Measurements from ENCODE around the gene ZNF263. TPM values are rescaled to one million over a fixed set of nuclear protein-coding genes. Genes with fewer than 3 reads are reported as not detected.
A peak's percentile ranks its signal among the peaks of the same experiment; 100 is the strongest.

The ZNF263 gene
- total and polyA plus RNA-seq, 9 of the 15 experiments (the other 6 are each of a cell fraction or from before 2014, with no cell fraction given), result 4.6 to 48.3 (median 31.8) TPM

GRCh38 chr16:3283543-3284447 is 504 bp downstream of the ZNF263 start (continued):
- TF ChIP-seq CUX1 (CRISPR knock-in tag; IDR thresholded peaks at IDR 0.05), result no peak
- no peak for TF ChIP-seq NFIX (CRISPR knock-in tag; IDR thresholded peaks at IDR 0.05; ENCODE audit: low read depth)
- no peak for TF ChIP-seq DEAF1 (CRISPR knock-in tag; IDR thresholded peaks at IDR 0.05)
- TF ChIP-seq ATF3 (IDR thresholded peaks at IDR 0.05), result no peak
- TF ChIP-seq ATF3 (CRISPR knock-in tag; conservative IDR thresholded peaks at IDR 0.05), result no peak
- peak; percentile 24; the same call in 1 of the 2 replicates for TF ChIP-seq ZSCAN32 (CRISPR knock-in tag; IDR thresholded peaks at IDR 0.05)
- TF ChIP-seq ZFX (CRISPR knock-in tag; IDR thresholded peaks at IDR 0.05), result peak; percentile 86; the same call in 1 of the 2 replicates
- no peak for TF ChIP-seq ZNF175 (CRISPR knock-in tag; IDR thresholded peaks at IDR 0.05; ENCODE audit: low read depth)
- TF ChIP-seq ZNF143 (CRISPR knock-in tag; IDR thresholded peaks at IDR 0.05), result no peak
- TF ChIP-seq ZNF449 (CRISPR knock-in tag; IDR thresholded peaks at IDR 0.05), result 0 out of 2 replicates have a peak, but pooled peaks have one; percentile 30
- no peak for TF ChIP-seq RFX7 (CRISPR knock-in tag; IDR thresholded peaks at IDR 0.05)
- no peak for TF ChIP-seq SETDB1 (IDR thresholded peaks at IDR 0.05; ENCODE audit: low read length)
- no peak for TF ChIP-seq ILK (tag; IDR thresholded peaks at IDR 0.05; ENCODE audit: borderline replicate concordance, low read depth)
- no peak for TF ChIP-seq COPS2 (conservative IDR thresholded peaks at IDR 0.05)
- no peak for TF ChIP-seq MAZ (CRISPR knock-in tag; conservative IDR thresholded peaks at IDR 0.05 in 1 of 2, IDR thresholded peaks at IDR 0.05 in 1 of 2)
